Lower leg skin (tissue), 4 donors: Measurements from ENCODE around the gene SHPK. TPM values are rescaled to one million over a fixed set of nuclear protein-coding genes. Genes with fewer than 3 reads are reported as not detected.
"Not testable (repeated sequence)": the region's sequence is repeated elsewhere in the genome, so short reads cannot be mapped to it uniquely, and the experiment has no call there.

Experiments
- DNase-seq, 2 donors: peaks; one replicate each; pipeline ENCODE4 v3.0.0-alpha.2; 2019; ENCODE audit warnings: low spot score in 2 of 2
- H3K4me3 ChIP-seq: fragments of 200-600 bp; sonication (generic); 2 replicates; pipeline ENCODE4 v1.5.1; 2017; ENCODE audit warnings: mild to moderate bottlenecking, low read depth; ENCODE audit not compliant: poor library complexity, severe bottlenecking
- POLR2A ChIP-seq, 2 donors: fragments of 450-650 bp; IDR thresholded peaks; one replicate each; pipeline ENCODE4 v1.6.1; 2016 to 2017; ENCODE audit warnings: antibody characterized with exemption in 2 of 2, mild to moderate bottlenecking in 1 of 2, moderate library complexity in 1 of 2
- WGBS, 2 donors: methylation state at CpG; one replicate each; pipeline ENCODE4 v1.1.5; 2018; 5-methylcytosine and 5-hydroxymethylcytosine counted together
- intact Hi-C: fragments of 100-400 bp; cut with DNase I; formaldehyde crosslinking; loops from one replicate; pipeline ENCODE4 v1.15.0; 2023; ENCODE audit warnings: low total_unique reads
- total RNA-seq, 4 donors: library from RNA; depleted of rRNA; stranded (reverse); fragments of >200 nt; gene quantifications; one replicate each; pipeline ENCODE4 v1.1.0, GENCODE V29; 2016
- TF ChIP-seq, protein P1 (sequence below), 3 donors: fragments of 450-650 bp; IDR thresholded peaks; one replicate each; pipeline ENCODE4 v1.5.1; 2016; ENCODE audit warnings: antibody characterized with exemption in 3 of 3, mild to moderate bottlenecking in 3 of 3, moderate library complexity in 2 of 3

The SHPK gene
- total RNA-seq, 4 donors from 2014 or later, result 18.2 to 30.3 (median 23.1) TPM

GRCh38 chr17:3590231-3590630 is 45.8 kb downstream of the SHPK start:
- 94% methylated on average over 11 to 15 of the region's 15 CpGs for WGBS, 2 donors
- intact Hi-C loops, result no loop called here
- no peak for DNase-seq
- no peak overlapping the region for H3K4me3 ChIP-seq
- no peak for TF ChIP-seq POLR2A (IDR thresholded peaks at IDR 0.05)
- TF ChIP-seq, protein P1, sequence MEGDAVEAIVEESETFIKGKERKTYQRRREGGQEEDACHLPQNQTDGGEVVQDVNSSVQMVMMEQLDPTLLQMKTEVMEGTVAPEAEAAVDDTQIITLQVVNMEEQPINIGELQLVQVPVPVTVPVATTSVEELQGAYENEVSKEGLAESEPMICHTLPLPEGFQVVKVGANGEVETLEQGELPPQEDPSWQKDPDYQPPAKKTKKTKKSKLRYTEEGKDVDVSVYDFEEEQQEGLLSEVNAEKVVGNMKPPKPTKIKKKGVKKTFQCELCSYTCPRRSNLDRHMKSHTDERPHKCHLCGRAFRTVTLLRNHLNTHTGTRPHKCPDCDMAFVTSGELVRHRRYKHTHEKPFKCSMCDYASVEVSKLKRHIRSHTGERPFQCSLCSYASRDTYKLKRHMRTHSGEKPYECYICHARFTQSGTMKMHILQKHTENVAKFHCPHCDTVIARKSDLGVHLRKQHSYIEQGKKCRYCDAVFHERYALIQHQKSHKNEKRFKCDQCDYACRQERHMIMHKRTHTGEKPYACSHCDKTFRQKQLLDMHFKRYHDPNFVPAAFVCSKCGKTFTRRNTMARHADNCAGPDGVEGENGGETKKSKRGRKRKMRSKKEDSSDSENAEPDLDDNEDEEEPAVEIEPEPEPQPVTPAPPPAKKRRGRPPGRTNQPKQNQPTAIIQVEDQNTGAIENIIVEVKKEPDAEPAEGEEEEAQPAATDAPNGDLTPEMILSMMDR (IDR thresholded peaks at IDR 0.05), result no peak

DNA sequence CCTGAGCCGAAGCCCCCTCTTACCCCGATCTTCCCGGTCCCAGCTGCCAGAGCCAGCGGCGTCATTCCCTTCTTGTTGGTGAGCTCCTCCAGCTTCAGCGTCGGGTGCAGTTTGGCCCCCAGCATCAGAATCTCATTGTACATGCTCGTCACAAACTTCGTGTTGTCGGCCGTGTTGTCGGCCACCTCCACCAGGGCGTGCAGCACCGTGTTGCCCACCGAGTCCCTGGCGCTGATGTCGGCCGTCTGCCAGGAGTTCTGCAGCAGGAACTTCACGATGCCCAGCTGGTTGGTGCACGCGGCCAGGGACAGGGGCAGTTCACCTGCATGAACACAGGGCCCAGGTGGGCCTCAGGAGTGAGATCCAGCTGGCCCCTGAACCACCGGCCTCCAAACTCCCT is 46.3 kb downstream of the SHPK start:
- TF ChIP-seq, protein P1 (IDR thresholded peaks at IDR 0.05), result no peak
- no peak for TF ChIP-seq POLR2A (IDR thresholded peaks at IDR 0.05)
- no peak for DNase-seq
- intact Hi-C loops, result no loop called here
- WGBS, 2 donors, result 97 to 98% methylated on average over 22 of the region's 22 CpGs
- no peak overlapping the region for H3K4me3 ChIP-seq

DNA sequence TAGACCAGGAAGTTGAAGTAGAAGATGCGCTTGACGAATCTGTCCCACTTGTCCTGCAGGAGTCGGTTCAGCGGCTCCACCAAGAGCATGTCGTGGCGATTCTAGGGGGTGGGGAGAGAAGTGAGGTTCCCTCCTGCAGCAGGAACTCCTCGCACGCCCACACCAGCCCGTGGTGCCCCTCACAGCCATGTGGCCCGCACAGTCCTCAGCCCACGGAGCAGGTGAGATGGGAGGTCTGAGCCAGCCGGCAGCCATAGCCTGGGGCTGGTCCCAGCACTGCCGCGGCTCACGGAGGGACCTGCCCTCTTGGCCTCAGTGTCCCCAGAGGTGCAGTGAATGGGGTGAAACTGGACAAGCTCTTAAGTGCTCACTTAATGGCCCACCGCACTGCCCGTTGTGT is 50.2 kb downstream of the SHPK start:
- DNase-seq, result no peak
- intact Hi-C loops, result no loop called here
- TF ChIP-seq, protein P1 (IDR thresholded peaks at IDR 0.05), result no peak
- TF ChIP-seq POLR2A (IDR thresholded peaks at IDR 0.05), result no peak
- no peak overlapping the region for H3K4me3 ChIP-seq
- WGBS, 2 donors, result 88 to 96% methylated on average over 16 to 17 of the region's 17 CpGs

GRCh38 chr17:3583456-3583855 is 52.6 kb downstream of the SHPK start:
- 91 to 95% methylated on average over 7 to 9 of the region's 9 CpGs for WGBS, 2 donors
- intact Hi-C loops, result no loop called here
- H3K4me3 ChIP-seq, result no peak overlapping the region
- no peak for TF ChIP-seq POLR2A (IDR thresholded peaks at IDR 0.05)
- TF ChIP-seq, protein P1 (IDR thresholded peaks at IDR 0.05), result no peak
- no peak for DNase-seq

DNA sequence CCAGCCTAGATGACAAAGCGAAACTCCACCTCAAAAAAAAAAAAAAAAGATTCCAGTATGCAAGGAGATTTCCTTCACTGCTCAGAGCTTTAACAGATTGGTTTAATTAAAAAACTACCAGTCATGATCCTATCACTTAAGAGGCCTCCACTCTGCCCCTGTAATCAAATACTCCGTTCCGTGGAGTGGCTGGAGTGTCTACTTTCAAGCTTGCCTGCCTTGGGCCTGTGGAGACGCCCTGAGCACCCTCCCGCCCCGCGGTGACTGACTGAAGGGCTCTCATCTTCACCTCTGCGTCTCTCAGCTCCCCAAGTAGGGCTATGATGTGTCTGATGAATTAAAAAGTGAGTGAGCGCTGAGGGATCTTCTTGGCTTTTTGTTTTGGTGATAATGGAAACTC is 53.1 kb downstream of the SHPK start:
- TF ChIP-seq, protein P1 (IDR thresholded peaks at IDR 0.05), result no peak
- no peak for TF ChIP-seq POLR2A (IDR thresholded peaks at IDR 0.05)
- intact Hi-C loops, result no loop called here
- DNase-seq, result no peak
- no peak overlapping the region for H3K4me3 ChIP-seq
- 89 to 94% methylated on average over 9 of the region's 9 CpGs for WGBS, 2 donors

GRCh38 chr17:3578667-3579066 is 57.4 kb downstream of the SHPK start:
- intact Hi-C loops, DNase-seq, H3K4me3 ChIP-seq: not testable (repeated sequence)
- WGBS, 2 donors, result 85 to 96% methylated on average over 4 of the region's 4 CpGs
